Astrocyte (in vitro differentiated cells and primary cell): ENCODE results near the gene ADAM23. TPM values are rescaled to one million over a fixed set of nuclear protein-coding genes. Genes with fewer than 3 reads are reported as not detected.

Source experiments
- DNase-seq: peaks from one replicate; pipeline ENCODE4 v3.0.0-alpha.2; 2010; ENCODE audit warnings: low read depth
- FAIRE-seq: peaks from 2 replicates; lab custom pipeline; 2011; peaks lifted over from hg19 to GRCh38; lab: Jason Lieb, UNC
- H2AFZ ChIP-seq: 2 replicates; pipeline ENCODE4 v1.6.0; 2012; ENCODE audit warnings: low read depth, low read length, inconsistent platforms
- H3K27ac ChIP-seq: 2 replicates; pipeline ENCODE4 v1.5.1; 2011; ENCODE audit warnings: low read depth, low read length, inconsistent platforms
- H3K27me3 ChIP-seq: 2 replicates; pipeline ENCODE4 v1.6.0; 2011; ENCODE audit warnings: low read length, inconsistent platforms; ENCODE audit not compliant: insufficient read depth
- H3K36me3 ChIP-seq: 2 replicates; pipeline ENCODE4 v1.5.1; 2011; ENCODE audit warnings: low read length, inconsistent platforms; ENCODE audit not compliant: insufficient read depth
- H3K4me1 ChIP-seq: 2 replicates; pipeline ENCODE4 v1.5.1; 2011; ENCODE audit warnings: low read length, inconsistent platforms; ENCODE audit not compliant: insufficient read depth
- H3K4me2 ChIP-seq: 2 replicates; pipeline ENCODE4 v1.6.0; 2012; ENCODE audit warnings: low read length, inconsistent platforms
- H3K4me3 ChIP-seq: 2 replicates; pipeline ENCODE4 v1.5.1; 2011; ENCODE audit warnings: low read depth, mild to moderate bottlenecking, low read length, inconsistent platforms; ENCODE audit not compliant: insufficient read depth
- H3K79me2 ChIP-seq: 2 replicates; pipeline ENCODE4 v1.6.0; 2012; ENCODE audit warnings: mild to moderate bottlenecking, low read length, inconsistent platforms; ENCODE audit not compliant: insufficient read depth
- H3K9ac ChIP-seq: 2 replicates; pipeline ENCODE4 v1.6.0; 2012; ENCODE audit warnings: mild to moderate bottlenecking, low read length, inconsistent platforms
- H3K9me3 ChIP-seq: 2 replicates; pipeline ENCODE4 v1.5.1; 2012; ENCODE audit warnings: low read depth, mild to moderate bottlenecking, low read length, inconsistent platforms; ENCODE audit not compliant: insufficient read depth
- H4K20me1 ChIP-seq: 2 replicates; pipeline ENCODE4 v1.6.0; 2012; ENCODE audit warnings: low read length, inconsistent platforms; ENCODE audit not compliant: insufficient read depth
- H3K27ac Mint-ChIP-seq: one replicate; pipeline ENCODE4 v1.8.0; 2021; ENCODE audit warnings: mild to moderate bottlenecking, mixed read lengths; ENCODE audit not compliant: unreplicated experiment
- H3K27me3 Mint-ChIP-seq: one replicate; pipeline ENCODE4 v1.8.0; 2021; ENCODE audit warnings: low read depth, mixed read lengths; ENCODE audit not compliant: unreplicated experiment
- H3K36me3 Mint-ChIP-seq: one replicate; pipeline ENCODE4 v1.8.0; 2021; ENCODE audit warnings: low read depth, mixed read lengths; ENCODE audit not compliant: unreplicated experiment
- H3K4me1 Mint-ChIP-seq: one replicate; pipeline ENCODE4 v1.8.0; 2021; ENCODE audit warnings: low read depth, mixed read lengths; ENCODE audit not compliant: unreplicated experiment
- H3K4me3 Mint-ChIP-seq: one replicate; pipeline ENCODE4 v1.8.0; 2021; ENCODE audit warnings: mild to moderate bottlenecking, moderate library complexity, mixed read lengths; ENCODE audit not compliant: unreplicated experiment
- H3K9me3 Mint-ChIP-seq: one replicate; pipeline ENCODE4 v1.8.0; 2021; ENCODE audit warnings: mild to moderate bottlenecking, mixed read lengths; ENCODE audit not compliant: unreplicated experiment
- CTCF ChIP-seq: IDR thresholded peaks from 2 replicates; pipeline ENCODE4 v1.5.1; 2011; ENCODE audit warnings: low read depth, mild to moderate bottlenecking, inconsistent platforms, low read length, moderate library complexity; ENCODE audit not compliant: insufficient read depth
- EZH2 ChIP-seq: IDR thresholded peaks from 2 replicates; pipeline ENCODE4 v1.6.1; 2012; ENCODE audit warnings: mild to moderate bottlenecking, low read length, inconsistent platforms; ENCODE audit not compliant: insufficient read depth
- total RNA-seq: library from RNA; stranded (reverse); gene quantifications from 2 replicates; pipeline ENCODE4 v1.2.1, GENCODE V29; 2021

Gene ADAM23
- total RNA-seq, 1 donor from 2014 or later = 13.9 TPM

GRCh38 chr2:206610451-206610850 lies 167.1 kb downstream of the ADAM23 start:
- no peak for DNase-seq
- Histone ChIP-seq H3K4me1 (no peaks in the 10 kb centered on the region), H4K20me1 (no peaks in the 10 kb centered on the region), H3K4me2 (no peak overlapping the region), H3K4me3 (no peak overlapping the region), H3K36me3 (no peaks in the 10 kb centered on the region), H3K27ac (no peak overlapping the region), H3K27me3 (no peaks in the 10 kb centered on the region), H2AFZ (no peak overlapping the region), H3K9me3 (no peaks in the 10 kb centered on the region), H3K9ac (no peak overlapping the region), H3K79me2 (no peaks in the 10 kb centered on the region)
- no peak for FAIRE-seq
- Mint-ChIP-seq H3K4me3 (no peak overlapping the region), H3K4me1 (peaks cover 11% of the 10 kb centered on the region), H3K27ac (no peak overlapping the region), H3K36me3 (no peaks in the 10 kb centered on the region), H3K9me3 (no peaks in the 10 kb centered on the region), H3K27me3 (no peaks in the 10 kb centered on the region)
- TF ChIP-seq CTCF (no peak), EZH2 (no peak)

GRCh38 chr2:206611191-206611590 lies 167.9 kb downstream of the ADAM23 start:
- no peak overlapping the region for H3K27ac ChIP-seq
- H3K27me3 Mint-ChIP-seq = no peaks in the 10 kb centered on the region
- no peak overlapping the region for H3K4me3 Mint-ChIP-seq
- no peak overlapping the region for H3K4me2 ChIP-seq
- no peaks in the 10 kb centered on the region for H4K20me1 ChIP-seq
- H3K4me1 ChIP-seq = peaks cover 6% of the 10 kb centered on the region
- DNase-seq (no peak), FAIRE-seq (no peak)
- H2AFZ ChIP-seq = no peak overlapping the region
- H3K4me3 ChIP-seq = no peak overlapping the region
- peaks cover 15% of the 10 kb centered on the region for H3K4me1 Mint-ChIP-seq
- H3K36me3 Mint-ChIP-seq = no peaks in the 10 kb centered on the region
- no peak overlapping the region for H3K27ac Mint-ChIP-seq
- no peaks in the 10 kb centered on the region for H3K9me3 ChIP-seq
- no peaks in the 10 kb centered on the region for H3K79me2 ChIP-seq
- TF ChIP-seq CTCF = no peak
- TF ChIP-seq EZH2 = no peak
- H3K27me3 ChIP-seq = no peaks in the 10 kb centered on the region
- no peaks in the 10 kb centered on the region for H3K36me3 ChIP-seq
- H3K9me3 Mint-ChIP-seq = no peaks in the 10 kb centered on the region
- no peak overlapping the region for H3K9ac ChIP-seq

- Histone ChIP-seq H3K4me2 (no peak overlapping the region), H3K27ac (no peak overlapping the region), H3K9me3 (no peaks in the 10 kb centered on the region), H2AFZ (no peak overlapping the region), H3K4me3 (no peak overlapping the region), H3K79me2 (no peaks in the 10 kb centered on the region), H3K36me3 (no peaks in the 10 kb centered on the region), H3K27me3 (no peaks in the 10 kb centered on the region), H3K9ac (no peak overlapping the region), H4K20me1 (no peaks in the 10 kb centered on the region), H3K4me1 (peaks cover 6% of the 10 kb centered on the region)
- DNase-seq (no peak), FAIRE-seq (no peak)
- H3K9me3 Mint-ChIP-seq = no peaks in the 10 kb centered on the region
- no peak overlapping the region for H3K27ac Mint-ChIP-seq
- no peaks in the 10 kb centered on the region for H3K36me3 Mint-ChIP-seq
- H3K4me1 Mint-ChIP-seq = peaks cover 15% of the 10 kb centered on the region
- no peak overlapping the region for H3K4me3 Mint-ChIP-seq
- TF ChIP-seq CTCF (no peak), EZH2 (no peak)
- H3K27me3 Mint-ChIP-seq = no peaks in the 10 kb centered on the region
Measured at GRCh38 chr2:206611736-206612135, 168.4 kb downstream of the ADAM23 start.
